HL-60 (cell line): ENCODE measurements around the gene MAPRE2.

ENCODE experiments used
- DNase-seq, 2 experiments: peaks; one replicate each; pipeline ENCODE4 v3.0.0-alpha.2; 2010 to 2020; ENCODE audit warnings: low read depth in 1 of 2, low spot score in 1 of 2
- H3K27ac ChIP-seq: fragments of 250-450 bp; sonication (Bioruptor Pico); replicated peaks from 2 replicates; pipeline ENCODE4 v1.5.1; 2020; ENCODE audit warnings: mild to moderate bottlenecking, moderate library complexity
- H3K27me3 ChIP-seq: fragments of 250-450 bp; sonication (Bioruptor Pico); 2 replicates; pipeline ENCODE4 v1.5.1; 2021; ENCODE audit warnings: mild to moderate bottlenecking, moderate library complexity; ENCODE audit not compliant: insufficient read depth, poor library complexity, severe bottlenecking
- H3K4me3 ChIP-seq: replicated peaks from 2 replicates; pipeline ENCODE4 v1.5.1; 2011; ENCODE audit warnings: mild to moderate bottlenecking, control low read depth, low read length; ENCODE audit not compliant: insufficient read depth
- GABPA ChIP-seq: IDR thresholded peaks from 2 replicates; pipeline ENCODE4 v1.6.1; 2012; ENCODE audit warnings: low read depth
- POLR2AphosphoS5 ChIP-seq: IDR thresholded peaks from 2 replicates; pipeline ENCODE4 v1.6.1; 2012; ENCODE audit warnings: low read depth
- REST ChIP-seq: IDR thresholded peaks from 2 replicates; pipeline ENCODE4 v1.6.1; 2012; ENCODE audit warnings: low read depth; ENCODE audit not compliant: insufficient replicate concordance
- SPI1 ChIP-seq: IDR thresholded peaks from 2 replicates; pipeline ENCODE4 v1.6.1; 2012; ENCODE audit warnings: low read depth, mild to moderate bottlenecking, borderline replicate concordance
- TF ChIP-seq, protein P1 (sequence below): IDR thresholded peaks from one replicate; pipeline ENCODE4 v1.5.1; 2011; ENCODE audit warnings: low read length, control low read depth, inconsistent platforms; ENCODE audit not compliant: insufficient read depth

MAPRE2 gene

GRCh38 chr18:35179906-35180305 is 138.7 kb downstream of the MAPRE2 start:
- no peak for TF ChIP-seq SPI1
- no peak for TF ChIP-seq REST
- no peak for TF ChIP-seq POLR2AphosphoS5
- TF ChIP-seq, protein P1, sequence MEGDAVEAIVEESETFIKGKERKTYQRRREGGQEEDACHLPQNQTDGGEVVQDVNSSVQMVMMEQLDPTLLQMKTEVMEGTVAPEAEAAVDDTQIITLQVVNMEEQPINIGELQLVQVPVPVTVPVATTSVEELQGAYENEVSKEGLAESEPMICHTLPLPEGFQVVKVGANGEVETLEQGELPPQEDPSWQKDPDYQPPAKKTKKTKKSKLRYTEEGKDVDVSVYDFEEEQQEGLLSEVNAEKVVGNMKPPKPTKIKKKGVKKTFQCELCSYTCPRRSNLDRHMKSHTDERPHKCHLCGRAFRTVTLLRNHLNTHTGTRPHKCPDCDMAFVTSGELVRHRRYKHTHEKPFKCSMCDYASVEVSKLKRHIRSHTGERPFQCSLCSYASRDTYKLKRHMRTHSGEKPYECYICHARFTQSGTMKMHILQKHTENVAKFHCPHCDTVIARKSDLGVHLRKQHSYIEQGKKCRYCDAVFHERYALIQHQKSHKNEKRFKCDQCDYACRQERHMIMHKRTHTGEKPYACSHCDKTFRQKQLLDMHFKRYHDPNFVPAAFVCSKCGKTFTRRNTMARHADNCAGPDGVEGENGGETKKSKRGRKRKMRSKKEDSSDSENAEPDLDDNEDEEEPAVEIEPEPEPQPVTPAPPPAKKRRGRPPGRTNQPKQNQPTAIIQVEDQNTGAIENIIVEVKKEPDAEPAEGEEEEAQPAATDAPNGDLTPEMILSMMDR: no peak
- TF ChIP-seq GABPA: no peak
- Histone ChIP-seq H3K27ac (no peak overlapping the region), H3K4me3 (no peak overlapping the region), H3K27me3 (no peaks in the 10 kb centered on the region)
- DNase-seq: no peak

- H3K27ac ChIP-seq: no peak overlapping the region
- H3K27me3 ChIP-seq: no peaks in the 10 kb centered on the region
Measured at GRCh38 chr18:35180455-35180854, 139.2 kb downstream of the MAPRE2 start.

GRCh38 chr18:35182151-35182550 is 140.9 kb downstream of the MAPRE2 start:
- TF ChIP-seq POLR2AphosphoS5 (no peak), GABPA (no peak), REST (no peak), SPI1 (no peak)
- TF ChIP-seq, protein P1: no peak
- no peaks in the 10 kb centered on the region for H3K27me3 ChIP-seq
- no peak overlapping the region for H3K27ac ChIP-seq
- H3K4me3 ChIP-seq: no peak overlapping the region
- DNase-seq: no peak

More at GRCh38 chr18:35180455-35180854, 139.2 kb downstream of the MAPRE2 start:
- no peak overlapping the region for H3K4me3 ChIP-seq
- TF ChIP-seq POLR2AphosphoS5 (no peak), REST (no peak)
- DNase-seq: no peak

- TF ChIP-seq, protein P1: no peak
- TF ChIP-seq GABPA (no peak), REST (no peak), POLR2AphosphoS5 (no peak), SPI1 (no peak)
- DNase-seq: no peak
- no peaks in the 10 kb centered on the region for H3K27me3 ChIP-seq
- no peak overlapping the region for H3K4me3 ChIP-seq
- H3K27ac ChIP-seq: no peak overlapping the region
Measured at GRCh38 chr18:35183886-35184285, 142.7 kb downstream of the MAPRE2 start.
